Stimulated activated CD8-positive, alpha-beta memory T cell treated with anti-CD3 and anti-CD28 coated beads, Interleukin-2, amount 100 ng/mL, for 1 hour (primary cell): ENCODE data around the gene KRTAP5-1.

Experiments used
- DNase-seq, 2 donors: peaks; one replicate each; pipeline ENCODE4 v3.0.0-alpha.2; 2020; ENCODE audit warnings: low read depth in 2 of 2

KRTAP5-1 gene

DNA sequence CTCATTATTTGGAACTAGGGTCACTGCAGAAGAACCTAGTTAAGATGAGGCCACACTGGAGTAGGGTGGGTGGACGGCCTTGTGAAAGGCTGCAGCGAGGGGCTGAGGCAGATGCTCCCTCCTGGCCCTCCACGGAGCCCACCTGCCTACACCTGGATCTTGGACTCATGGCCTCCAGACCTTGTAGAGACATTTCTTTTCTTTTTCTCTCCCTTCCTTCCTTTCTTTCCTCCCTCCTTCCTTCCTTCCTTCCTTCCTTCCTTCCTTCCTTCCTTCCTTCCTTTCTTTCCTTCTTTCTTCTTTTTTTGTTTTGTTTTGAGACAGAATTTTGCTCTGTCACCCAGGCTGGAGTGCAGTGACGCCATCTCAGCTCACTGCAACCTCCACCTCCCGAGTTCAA lies 39.7 kb downstream of the KRTAP5-1 start:
- DNase-seq = no peak

DNA sequence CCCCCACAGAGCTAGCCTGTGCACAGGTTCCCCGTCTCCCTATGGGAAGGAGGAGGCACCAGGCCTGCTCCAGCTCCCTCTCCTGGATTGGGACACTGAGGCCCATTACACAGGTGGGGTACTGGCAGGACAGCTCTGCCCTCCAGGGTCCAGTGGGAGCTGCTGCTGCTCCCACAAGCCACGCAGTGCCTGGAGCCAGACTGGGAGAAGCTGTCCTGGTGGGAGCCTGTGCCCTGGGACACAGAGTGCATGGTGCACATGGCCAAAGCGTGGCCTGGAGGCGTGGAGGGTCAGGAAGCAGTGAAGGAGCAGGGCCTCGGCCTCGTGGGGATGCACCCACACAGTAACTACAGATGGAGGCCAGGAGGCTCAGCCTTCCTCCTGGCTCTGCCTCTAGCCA lies 40.5 kb downstream of the KRTAP5-1 start:
- DNase-seq = no peak

DNA sequence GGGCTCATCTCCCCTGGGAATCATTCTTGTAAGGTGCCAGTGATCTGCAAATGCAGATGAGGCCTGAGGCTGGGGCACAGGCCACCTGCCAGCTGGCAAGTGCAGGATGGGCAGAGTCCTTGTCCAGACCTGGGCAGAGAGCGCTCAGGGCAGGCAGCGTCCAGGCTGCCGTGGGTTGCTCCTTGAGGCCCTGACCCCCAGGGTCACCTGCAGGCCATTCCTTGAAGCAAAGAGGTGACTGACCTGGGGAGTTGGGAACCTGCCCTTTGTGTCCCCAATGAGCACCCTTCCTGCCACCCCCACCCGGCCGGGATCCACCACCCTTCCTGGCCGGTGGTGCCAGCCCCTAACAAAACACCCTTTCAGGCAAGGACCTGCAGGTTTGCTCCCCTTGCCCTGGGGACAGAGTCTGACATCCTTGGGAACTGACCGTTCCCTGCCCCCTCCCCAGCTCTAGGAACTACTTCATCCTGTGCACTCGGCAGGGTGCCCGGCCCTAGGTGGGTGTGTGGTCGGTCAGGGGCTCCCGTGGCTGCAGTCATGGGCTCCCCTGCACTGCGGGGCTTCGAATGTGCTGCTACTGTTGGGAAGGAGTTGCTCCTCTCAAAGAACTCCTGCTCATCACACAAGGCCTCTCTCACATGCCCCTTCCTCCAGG lies 41.3 kb downstream of the KRTAP5-1 start:
- no peak for DNase-seq

DNA sequence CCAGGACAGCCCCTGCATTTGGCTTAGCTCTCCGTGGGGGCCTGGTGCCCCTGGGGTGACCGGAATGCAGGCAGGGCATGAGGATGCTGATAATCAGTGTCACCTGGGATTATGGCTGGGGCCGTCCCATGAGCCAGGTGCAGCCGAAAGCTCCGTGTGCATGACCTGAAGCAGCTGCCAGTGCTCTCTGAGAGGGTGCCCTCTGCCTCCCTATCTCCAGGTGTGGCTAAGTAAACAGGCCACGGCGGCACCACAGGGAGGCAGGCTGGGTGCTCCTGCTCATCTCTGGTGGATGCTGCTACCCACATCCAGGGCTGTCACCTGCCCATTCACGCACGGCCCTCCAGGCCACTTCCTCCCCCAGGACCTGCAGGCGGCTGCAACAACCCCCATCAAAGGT lies 42.8 kb downstream of the KRTAP5-1 start:
- DNase-seq = no peak

DNA sequence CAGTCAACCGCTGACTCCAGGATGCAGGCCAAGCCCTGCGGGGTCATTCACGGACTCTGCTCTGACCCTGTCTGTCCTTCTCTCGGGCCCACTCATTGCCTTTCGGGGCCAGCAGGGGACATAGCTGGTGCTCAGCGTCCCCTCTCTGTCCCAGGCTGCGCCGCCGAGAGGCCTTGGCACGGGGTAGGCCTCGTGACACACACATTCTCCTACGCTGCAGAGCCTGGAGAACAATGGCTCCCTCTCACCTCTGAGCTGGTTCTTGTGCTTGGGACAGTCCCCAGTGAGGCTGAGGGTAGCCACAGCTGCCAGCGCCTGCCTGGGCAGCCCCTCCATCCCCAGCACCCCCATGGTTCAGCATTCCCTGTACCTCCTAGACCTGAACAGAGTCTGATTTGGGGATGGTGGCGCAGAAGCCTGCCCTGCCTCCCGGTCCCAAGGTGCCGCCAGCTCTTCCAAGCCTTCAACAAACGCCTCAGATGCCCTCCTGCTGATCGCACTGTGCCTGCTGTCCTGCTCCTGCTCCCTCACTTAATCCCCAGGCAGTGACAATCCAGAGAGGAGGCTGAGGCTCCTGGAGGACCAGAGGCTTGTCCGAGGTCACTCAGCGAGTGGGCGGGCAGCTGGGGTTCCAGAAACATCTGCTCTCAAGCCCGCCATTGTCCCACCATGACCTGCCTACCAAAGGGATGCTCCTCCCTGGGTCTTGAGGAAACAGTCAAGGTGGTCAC lies 43.4 kb downstream of the KRTAP5-1 start:
- no peak for DNase-seq

DNA sequence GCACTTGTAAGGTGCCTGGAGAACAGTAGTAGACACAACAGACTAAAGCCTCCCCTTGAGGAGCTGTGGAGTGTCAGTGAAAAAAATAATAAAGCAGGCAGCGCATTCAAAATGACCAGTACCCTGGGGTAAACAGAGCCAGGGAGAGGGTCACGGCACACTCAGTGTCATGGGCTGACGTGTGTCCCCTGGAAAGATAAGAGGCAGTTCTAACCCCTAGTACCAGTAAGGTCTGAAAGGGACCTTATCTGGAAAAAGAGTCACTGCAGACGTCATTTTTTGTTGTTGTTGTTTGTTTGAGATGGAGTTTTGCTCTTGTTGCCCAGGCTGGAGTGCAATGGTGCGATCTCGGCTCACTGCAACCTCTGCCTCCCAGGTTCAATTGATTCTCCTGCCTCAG lies 45.0 kb downstream of the KRTAP5-1 start:
- DNase-seq = no peak

DNA sequence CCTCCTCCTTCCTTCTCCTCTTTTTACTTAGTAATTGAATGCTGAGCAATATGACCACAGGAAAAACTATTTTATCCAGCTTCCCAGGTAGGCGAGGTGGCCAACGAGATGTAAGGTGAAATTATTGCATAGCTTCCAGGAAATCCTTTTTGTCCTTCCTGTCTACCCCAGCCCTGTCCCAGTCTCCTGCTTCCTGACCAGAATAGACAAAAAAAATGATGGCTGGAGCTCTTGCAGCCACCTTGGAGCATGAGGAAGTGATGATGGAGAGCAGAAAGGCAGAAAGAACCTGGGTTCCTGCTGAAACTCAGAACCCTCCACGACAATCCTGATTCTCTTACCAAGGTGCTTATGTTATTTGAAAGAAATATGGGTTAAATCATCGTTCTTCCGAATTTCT lies 46.9 kb downstream of the KRTAP5-1 start:
- no peak for DNase-seq

DNA sequence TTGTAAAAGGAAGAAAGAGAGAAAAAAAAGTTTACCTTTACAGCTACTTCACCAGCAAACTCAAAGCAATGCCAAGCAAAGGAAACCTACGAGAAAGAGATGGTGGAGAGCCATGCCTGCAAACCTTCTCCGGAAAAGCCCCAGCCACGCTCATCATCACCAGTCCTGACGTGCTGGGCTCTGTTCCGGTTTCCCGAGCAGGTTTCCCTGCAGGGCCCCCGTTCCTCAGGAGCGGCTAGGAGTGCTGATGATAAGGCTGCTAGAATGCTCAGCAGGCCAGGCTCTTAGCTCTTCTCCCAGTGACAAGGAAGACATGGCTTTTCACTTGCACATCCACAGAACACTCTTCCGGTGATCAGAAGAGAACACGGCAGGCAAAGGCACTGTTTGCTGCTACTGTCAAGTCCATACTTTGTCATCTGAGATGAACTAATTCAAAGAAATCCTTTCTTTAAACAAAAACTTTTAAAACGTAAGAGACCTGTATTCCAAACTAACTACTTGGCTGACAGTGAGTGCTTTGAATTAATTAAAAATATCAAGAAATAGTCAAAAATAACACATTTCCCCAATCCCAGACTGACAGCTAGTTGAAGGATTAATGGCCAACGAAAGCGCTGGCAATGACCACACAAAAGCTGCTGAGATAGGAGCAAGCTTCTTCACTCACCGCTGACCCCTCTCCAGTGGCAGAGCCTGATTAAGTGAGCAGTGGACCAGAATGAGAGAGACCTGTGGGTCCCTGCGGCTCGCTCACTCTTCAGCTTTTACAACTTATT lies 48.8 kb downstream of the KRTAP5-1 start:
- DNase-seq = no peak

DNA sequence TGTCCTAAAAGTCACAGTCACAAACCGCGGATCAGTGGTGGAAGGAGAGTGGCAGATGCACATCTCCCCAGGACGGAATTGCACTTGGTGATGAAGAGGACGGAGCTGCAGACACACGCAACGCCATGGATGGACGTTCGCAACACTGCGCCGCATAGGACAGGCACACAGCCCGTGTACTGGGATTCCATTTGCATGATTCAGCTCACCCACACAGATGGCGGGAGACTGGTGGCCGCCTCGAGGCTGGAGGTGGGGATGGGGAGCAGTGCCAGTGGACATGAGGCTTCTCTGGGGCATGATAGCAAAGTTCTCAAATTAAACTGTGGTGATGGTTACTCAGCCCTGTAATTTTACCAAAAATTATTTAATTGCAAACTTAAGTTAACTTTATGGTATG lies 50.4 kb downstream of the KRTAP5-1 start:
- no peak for DNase-seq
